ENCODE measurements around the gene PLCL1. TPM values are rescaled to one million over a fixed set of nuclear protein-coding genes. Genes with fewer than 3 reads are reported as not detected.
A peak's percentile ranks its signal among the peaks of the same experiment; 100 is the strongest.
"Not testable (repeated sequence)": the region's sequence is repeated elsewhere in the genome, so short reads cannot be mapped to it uniquely, and the experiment has no call there.

The PLCL1 gene
- total RNA-seq, 1 donor from 2014 or later, result 0.20 TPM

- ATAC-seq, result no peak
Observed at GRCh38 chr2:197810016-197810415, 5.6 kb downstream of the PLCL1 start.

DNA sequence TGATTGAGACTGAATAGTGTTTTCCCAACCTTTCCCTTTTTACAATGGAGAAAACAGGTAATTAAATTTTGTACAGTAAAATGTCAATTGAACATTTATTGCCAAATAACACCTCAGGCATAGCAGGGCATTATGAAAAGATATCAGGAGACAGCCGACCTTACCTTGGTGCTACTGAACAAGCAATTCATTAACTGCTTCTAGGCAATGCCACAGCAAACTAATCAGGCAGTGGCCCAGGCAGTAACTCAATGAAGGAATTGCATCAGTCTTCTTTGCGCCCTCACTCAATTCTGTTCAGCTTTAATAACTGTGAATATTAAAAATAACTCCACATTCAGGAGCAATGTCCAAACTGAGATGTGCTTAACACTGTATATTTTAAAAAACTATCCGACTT lies 6.1 kb downstream of the PLCL1 start:
- no peak for ATAC-seq

DNA sequence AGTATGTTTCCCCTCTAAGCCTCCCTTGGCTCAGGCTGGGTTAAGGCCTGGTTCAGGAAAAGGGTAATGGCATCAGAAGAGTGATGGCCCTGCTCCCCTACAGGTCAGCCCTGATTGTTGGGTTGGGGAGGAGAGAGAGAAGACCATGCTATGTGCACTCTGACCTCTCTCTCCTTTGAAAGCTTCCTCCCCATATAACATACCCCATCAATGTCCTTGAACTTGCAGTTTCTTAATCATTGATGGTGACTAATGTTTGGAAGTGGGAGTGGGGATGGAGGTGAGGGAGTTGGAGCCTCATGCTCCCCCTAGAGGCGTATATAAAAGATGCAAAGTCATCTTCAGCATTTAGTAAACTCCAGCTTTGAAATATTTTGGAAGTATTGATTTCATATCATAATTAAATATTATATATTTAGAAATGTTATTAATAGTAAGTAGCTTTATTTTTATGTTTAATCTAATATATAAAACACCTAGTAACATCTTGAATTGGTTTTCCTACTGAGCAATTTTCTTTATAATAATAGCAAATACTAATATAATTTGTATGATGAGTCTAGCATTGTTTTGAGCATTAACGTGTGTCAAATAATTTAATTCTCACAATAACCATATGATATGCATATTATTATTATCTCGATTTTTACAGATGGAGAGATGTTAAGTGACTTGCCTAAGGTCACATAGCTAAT lies 8.8 kb downstream of the PLCL1 start:
- peak; percentile 61 for ATAC-seq

GRCh38 chr2:197814526-197814925 lies 10.1 kb downstream of the PLCL1 start:
- ATAC-seq, result no peak

GRCh38 chr2:197821550-197822289 lies 17.3 kb downstream of the PLCL1 start:
- ATAC-seq, result no peak

GRCh38 chr2:197822333-197822732 lies 17.9 kb downstream of the PLCL1 start:
- no peak for ATAC-seq

DNA sequence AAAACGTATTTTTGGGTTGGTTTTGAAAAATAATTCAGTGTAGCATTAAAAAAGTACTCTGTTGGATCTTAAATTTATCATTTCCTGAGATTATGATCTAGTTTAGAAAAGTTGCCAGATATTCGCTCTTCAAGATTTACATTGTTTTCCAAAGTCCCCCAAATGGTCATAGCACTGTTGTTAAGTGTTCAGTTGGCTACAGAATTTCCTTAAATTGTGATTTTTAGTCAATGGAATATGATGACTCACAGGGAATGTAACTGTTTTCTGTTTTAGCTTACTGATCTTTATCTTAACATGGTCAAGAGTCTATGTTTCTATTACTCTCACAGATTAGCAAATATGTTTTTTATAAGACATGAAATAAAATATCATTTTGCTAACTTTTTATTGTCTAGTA lies 23.2 kb downstream of the PLCL1 start:
- no peak for ATAC-seq

DNA sequence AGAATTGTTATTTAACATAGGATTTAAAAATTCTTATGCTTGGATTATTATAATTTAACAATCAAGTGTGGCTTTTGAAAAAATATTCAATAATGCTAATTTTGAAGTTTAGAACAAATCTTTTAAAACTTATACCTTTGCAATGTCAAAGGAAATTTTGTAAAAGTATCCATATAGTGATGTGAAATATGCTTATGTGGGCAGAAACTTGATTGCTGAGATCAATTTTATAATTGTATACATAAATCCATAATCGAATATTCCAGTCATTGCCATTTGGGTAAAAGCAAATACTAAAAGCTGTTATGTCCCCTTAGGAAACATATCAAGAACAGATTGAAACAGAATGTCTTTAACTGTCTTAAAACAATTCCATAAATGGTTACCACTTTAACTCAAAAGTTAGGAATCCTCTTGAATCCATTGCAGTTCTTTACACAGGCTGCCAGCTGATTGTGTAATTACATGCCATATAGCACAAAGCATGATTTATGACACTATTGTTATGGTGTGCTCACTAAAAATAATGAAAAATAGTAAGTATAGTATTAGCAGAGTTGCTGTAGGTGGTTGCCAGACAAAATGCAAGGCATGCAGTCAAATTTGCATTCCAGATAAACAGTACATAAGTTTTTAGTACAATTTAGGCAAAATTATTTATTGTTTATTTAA lies 24.2 kb downstream of the PLCL1 start:
- no peak for ATAC-seq

DNA sequence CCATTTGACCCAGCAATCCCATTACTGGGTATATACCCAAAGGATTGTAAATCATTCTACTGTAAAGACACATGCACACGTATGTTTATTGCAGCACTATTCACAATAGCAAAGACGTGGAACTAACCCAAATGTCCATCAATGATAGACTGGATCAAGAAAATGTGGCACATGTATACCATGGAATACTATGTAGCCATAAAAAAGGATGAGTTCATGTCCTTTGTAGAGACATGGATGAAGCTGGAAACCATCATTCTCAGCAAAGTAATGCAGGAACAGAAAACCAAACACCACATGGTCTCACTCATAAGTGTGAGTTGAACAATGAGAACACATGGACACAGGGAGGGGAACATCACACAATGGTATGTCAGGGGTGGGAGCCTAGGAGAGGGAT lies 30.4 kb downstream of the PLCL1 start:
- not testable (repeated sequence) for ATAC-seq

GRCh38 chr2:197835293-197835692 lies 30.9 kb downstream of the PLCL1 start:
- ATAC-seq, result no peak

GRCh38 chr2:197838036-197838435 lies 33.6 kb downstream of the PLCL1 start:
- ATAC-seq, result no peak

DNA sequence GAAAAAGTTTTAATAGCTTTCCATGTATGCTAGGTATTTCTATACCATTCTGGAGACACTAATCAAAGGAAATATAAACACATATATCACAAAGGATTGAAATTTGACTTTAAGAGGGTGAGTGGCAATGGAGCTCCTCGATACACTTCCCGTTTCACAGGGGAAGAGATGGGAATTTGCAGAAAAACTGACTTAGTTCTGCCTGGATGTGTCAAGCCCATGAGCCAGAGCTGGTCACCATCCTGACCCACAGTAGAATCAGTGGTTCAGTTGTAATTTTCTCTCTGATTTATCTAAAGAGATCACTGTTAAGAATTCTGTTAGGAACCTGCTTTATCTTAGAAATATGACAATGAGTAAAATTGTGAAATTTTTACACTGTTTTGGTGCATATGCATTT lies 34.2 kb downstream of the PLCL1 start:
- no peak for ATAC-seq

GRCh38 chr2:197839327-197839726 lies 34.9 kb downstream of the PLCL1 start:
- ATAC-seq, result no peak

- no peak for ATAC-seq
Observed at GRCh38 chr2:197839856-197840255, 35.5 kb downstream of the PLCL1 start.

DNA sequence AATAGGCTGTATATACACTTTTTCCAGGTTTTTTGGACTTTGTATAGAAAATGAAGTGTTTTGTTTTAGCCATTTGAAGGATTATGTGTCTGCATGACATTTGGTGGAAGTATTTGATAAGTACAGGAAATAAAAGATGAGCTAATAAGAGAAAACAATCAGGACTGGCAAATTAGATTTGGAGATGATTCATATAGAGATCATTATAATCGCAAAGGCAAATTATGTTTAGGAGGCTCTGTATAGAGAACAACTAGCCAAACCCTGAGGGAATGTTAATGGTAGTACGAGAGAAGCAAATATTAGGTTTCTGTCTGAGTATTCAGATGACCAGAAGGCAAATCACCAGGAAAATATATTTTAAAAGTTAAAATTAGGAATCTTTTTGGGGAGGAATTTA lies 41.7 kb downstream of the PLCL1 start:
- ATAC-seq, result no peak

- ATAC-seq, result no peak
Observed at GRCh38 chr2:197846777-197847176, 42.4 kb downstream of the PLCL1 start.

GRCh38 chr2:197847651-197848401 lies 43.4 kb downstream of the PLCL1 start:
- no peak for ATAC-seq

GRCh38 chr2:197848602-197849001 lies 44.2 kb downstream of the PLCL1 start:
- no peak for ATAC-seq

DNA sequence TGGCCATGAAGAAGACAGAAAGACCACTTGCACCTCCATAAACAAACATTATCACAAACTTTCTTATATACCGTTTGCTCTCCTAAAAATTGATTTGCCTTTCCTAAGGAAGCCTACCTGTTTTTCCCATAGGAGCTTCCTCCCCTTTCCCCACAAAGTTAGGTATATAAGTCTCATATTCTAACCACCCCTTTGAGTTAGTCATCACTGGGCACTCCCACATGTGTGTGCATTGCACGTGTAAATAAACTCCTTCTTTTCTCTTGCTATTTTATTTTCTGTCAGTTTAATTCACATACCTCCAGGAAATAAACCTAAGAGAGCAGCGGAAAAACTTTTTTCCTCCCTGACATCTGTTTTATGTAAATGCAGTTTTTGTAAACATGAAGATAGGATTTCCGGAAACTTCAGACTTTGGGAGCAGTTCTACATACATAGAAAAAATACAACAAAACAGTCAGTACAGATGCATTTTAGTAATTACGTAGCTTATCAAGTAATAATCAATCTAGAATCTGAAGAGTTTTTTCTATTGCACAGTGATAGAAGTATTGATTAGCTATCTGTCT lies 46.6 kb downstream of the PLCL1 start:
- ATAC-seq, result no peak

GRCh38 chr2:197851451-197851850 lies 47.1 kb downstream of the PLCL1 start:
- no peak for ATAC-seq

GRCh38 chr2:197852108-197852507 lies 47.7 kb downstream of the PLCL1 start:
- ATAC-seq, result no peak

GRCh38 chr2:197853549-197853948 lies 49.2 kb downstream of the PLCL1 start:
- no peak for ATAC-seq

All from esophagus mucosa (tissue), 1 donor.